T-helper 1 cell treated with Interleukin-12 subunit alpha and Interleukin-12 subunit beta and Interleukin-4 antibody, amounts not matched to agents 30 ng/mL and 1 ng/mL, for 36 hours (primary cell): Measurements from ENCODE around the gene HECW1. TPM values are rescaled to one million over a fixed set of nuclear protein-coding genes. Genes with fewer than 3 reads are reported as not detected.

ENCODE experiments used
- intact Hi-C: fragments of 100-400 bp; cut with micrococcal nuclease; formaldehyde crosslinking; loops from one replicate; pipeline ENCODE4 v1.15.1; 2024
- total RNA-seq: library from RNA; stranded (reverse); gene quantifications from 2 replicates; pipeline ENCODE4 v1.2.3, GENCODE V29; 2022

Gene HECW1
- total RNA-seq, 1 donor from 2014 or later = not detected

GRCh38 chr7:43530553-43531410 lies 418.3 kb downstream of the HECW1 start:
- intact Hi-C loops = no loop called here

- intact Hi-C loops = no loop called here
Measured at GRCh38 chr7:43531700-43532099, 419.3 kb downstream of the HECW1 start.

GRCh38 chr7:43533801-43534479 lies 421.5 kb downstream of the HECW1 start:
- intact Hi-C loops = no loop called here

GRCh38 chr7:43535031-43535451 lies 422.6 kb downstream of the HECW1 start:
- intact Hi-C loops = no loop called here

DNA sequence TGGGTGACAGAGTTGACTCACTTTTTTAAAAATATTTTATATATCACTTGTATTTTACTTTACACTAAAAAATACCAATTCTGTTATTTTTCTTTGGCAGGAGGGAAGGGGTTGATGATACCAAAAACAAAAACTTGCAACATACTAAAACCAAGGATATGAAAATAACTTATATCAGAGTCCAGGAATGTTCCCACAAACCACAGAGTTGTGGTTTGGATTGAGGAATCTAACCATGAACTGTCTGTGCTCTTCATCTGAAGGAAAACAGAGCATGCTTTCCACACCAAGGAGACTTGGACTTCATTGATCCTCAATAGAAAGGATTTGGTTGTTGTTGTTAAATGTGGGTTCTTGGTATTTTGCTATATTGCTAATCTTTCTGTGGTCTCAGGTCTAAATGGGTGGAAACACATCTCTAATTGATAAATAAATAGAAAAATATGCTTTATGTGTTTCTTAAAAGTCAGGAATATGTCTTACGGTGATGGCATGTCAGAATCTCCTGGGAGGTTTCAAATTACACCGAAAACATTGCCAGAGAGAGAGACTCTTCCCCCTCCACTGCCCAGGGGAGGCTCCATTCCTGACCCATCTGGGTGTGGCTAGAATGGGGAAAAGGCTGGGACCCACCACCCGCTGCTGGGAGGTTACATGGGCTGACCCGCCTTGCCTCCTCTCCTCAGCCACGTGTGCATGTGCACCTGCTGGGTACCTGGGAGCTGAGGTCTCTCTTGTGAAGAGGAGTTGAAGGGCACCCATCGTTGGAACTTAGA lies 423.6 kb downstream of the HECW1 start:
- intact Hi-C loops = no loop called here

DNA sequence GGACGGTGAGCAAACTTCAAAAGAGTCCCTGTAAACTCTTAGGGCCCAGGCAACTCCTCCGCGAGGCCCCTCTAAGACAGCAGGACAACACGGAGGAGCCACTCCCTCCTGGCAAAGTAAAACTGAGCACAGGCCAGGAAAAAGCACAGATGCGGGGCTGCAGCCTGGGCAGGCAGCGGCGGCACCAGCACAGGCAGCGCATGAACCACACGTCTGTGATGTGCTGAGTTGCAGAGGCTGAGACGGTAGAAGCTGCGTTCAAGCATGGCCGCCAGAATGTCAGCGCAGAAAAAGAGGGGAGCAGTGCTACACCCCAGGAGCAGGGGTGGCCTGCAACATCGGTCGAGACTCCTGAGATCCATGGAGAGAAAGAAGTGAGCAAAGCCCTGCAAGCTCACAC lies 424.3 kb downstream of the HECW1 start:
- intact Hi-C loops = no loop called here

DNA sequence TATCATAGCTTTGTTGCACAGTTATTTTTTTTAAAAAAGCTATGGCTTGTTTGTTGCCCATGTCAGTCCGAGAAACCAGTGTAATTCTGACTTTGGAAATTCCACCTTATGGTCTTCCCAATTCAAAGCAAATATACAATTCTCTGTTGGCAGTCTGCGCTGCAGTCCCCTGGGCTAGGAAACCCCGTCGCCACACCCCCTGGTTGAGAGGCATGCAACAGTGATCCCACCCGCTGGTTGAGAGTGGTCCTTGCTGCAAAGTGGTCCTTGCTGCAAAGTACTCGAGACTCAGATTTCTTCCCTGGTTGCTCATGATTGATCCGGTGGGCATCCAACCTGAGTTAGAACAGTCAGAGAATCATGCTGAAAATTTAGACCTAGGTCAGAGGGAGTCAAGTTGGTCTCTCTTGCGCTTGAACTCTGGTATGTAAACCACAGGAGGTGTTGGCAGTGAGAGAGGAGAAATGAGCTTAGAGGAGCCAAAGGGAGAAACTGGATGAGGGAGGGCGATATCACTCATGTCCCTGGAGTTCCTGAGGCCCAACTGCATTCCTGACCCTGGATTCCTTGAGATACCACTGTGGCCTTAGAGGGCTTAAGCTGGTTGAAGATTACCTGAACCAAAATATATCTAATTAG lies 425.4 kb downstream of the HECW1 start:
- intact Hi-C loops = no loop called here

DNA sequence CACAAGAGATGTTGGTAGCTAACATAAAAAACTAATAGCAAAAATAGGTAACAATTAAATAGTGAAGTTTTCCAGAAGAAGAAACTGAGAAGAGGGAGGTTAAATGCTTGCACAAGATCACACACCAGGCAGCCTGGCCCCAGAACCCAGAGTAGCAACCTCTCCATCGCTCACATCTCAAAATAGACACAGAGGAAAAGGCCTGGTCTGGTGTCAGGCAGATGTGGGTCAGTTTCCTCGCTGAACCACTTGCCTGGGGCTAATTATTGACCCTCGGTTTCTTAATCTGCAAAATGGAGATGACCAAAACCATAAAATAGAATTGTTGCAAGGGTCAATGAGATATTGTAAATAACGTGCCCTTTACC lies 425.9 kb downstream of the HECW1 start:
- intact Hi-C loops = no loop called here

- intact Hi-C loops = no loop called here
Measured at GRCh38 chr7:43540471-43540870, 428.0 kb downstream of the HECW1 start.

GRCh38 chr7:43542716-43543115 lies 430.3 kb downstream of the HECW1 start:
- intact Hi-C loops = no loop called here

DNA sequence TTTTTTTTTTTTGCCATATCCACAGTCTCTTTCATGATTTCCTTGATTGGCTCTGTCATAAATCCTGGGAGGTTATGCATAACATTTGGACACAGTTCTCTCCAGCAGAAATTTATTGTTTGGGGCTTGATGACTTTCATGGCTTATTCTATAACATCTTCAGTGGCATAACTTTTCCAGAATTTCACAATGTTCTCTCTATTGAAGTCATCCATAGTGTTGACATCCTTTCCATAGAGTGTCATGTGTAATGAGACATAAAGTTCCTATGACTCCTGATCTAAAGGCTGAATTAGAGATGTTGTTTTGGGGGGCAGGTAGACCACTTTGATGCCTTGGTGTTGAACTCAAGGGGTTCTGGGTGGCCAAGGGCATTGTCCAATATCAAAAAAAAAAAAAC lies 433.8 kb downstream of the HECW1 start:
- intact Hi-C loops = no loop called here

DNA sequence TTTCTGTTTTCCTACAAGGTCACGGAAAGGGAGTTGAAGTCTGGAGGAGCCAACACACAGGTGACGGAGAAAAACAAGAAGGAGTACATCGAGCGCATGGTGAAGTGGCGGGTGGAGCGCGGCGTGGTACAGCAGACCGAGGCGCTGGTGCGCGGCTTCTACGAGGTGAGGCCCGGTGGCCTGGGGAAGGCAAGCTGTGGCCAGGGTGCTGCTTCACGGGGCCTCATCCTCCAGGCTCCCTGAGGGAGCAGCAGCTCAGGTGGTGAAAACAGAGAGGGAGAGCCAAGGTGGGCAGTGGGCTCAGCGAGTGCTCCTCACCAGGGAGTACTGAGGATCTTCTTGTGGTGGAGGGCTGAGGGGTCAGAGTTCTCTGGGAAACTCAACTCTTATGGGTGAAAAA lies 438.0 kb downstream of the HECW1 start:
- intact Hi-C loops = no loop called here

DNA sequence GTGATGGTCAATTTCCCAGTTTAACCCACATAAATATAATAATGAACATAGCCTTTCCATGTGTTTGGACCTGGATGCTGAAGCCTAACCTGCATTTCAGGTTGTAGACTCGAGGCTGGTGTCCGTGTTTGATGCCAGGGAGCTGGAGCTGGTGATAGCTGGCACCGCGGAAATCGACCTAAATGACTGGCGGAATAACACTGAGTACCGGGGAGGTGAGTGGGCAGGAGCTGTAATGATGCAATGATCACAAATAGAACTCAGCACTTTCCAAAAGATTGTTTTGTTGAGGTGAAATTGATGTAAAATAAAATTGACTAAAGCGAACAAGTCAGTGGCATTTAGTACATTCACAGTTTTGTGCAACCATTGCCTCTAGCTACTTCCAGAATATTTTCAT lies 439.7 kb downstream of the HECW1 start:
- intact Hi-C loops = no loop called here

- intact Hi-C loops = no loop called here
Measured at GRCh38 chr7:43553999-43554398, 441.6 kb downstream of the HECW1 start.

GRCh38 chr7:43554423-43554822 lies 442.0 kb downstream of the HECW1 start:
- intact Hi-C loops = no loop called here

GRCh38 chr7:43557831-43558495 lies 445.5 kb downstream of the HECW1 start:
- intact Hi-C loops = no loop called here

DNA sequence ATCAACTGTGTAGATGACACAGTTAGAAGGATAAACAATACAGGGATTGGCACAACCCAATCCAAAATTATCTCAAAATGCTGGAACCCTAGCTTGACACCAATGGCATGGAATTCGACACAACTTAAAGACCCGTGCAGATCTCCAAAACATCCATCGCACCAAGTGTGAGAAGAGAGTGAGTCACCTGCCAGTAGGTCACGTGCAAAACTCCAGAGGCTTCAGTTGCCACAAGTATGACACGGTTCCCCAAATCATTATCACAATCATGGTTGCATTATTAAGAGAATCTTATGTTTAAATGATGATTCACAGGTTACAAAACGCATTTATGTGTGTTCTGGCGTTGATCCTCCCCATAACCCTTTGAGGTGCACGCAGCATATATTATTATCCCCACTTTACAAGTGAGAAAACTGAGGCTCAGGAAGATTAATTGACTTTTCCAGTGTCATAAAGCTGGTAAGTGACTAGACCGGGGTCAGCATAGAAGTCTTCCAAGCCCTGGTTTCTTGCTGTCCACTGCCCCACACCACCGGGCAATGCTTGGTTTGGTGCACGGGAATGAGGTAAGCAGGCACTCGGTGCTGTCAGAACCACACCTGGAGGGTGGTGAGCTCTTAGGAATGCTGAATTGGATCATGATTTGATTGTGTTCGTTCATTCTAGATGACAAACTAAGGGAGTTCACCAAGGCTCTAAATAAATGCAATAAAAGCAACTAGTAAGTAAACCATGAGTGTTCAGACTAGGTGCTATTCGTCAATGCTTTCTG lies 446.9 kb downstream of the HECW1 start:
- intact Hi-C loops = no loop called here

- intact Hi-C loops = no loop called here
Measured at GRCh38 chr7:43559946-43560335, 447.5 kb downstream of the HECW1 start.

- intact Hi-C loops = no loop called here
Measured at GRCh38 chr7:43560742-43561330, 448.4 kb downstream of the HECW1 start.

DNA sequence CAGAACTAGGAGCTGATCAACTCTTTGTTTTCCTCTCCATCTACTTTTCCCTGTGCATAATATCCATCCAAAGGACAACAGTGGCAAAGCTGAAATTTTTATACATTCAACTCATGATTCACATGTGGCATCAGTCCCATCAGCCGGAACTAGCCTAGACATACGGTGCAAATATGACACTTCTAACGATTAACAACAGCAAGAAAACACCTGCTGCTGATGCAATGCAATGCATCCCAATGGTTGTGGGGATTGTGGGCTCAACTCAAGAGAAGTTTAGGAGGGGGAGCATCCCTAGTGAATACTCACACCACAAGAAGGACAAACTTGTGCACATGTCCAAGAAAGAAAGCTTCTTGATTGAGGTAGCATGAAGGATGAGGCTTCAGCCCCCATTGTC lies 449.9 kb downstream of the HECW1 start:
- intact Hi-C loops = no loop called here
